ENCODE results near the gene DAD1. TPM values are rescaled to one million over a fixed set of nuclear protein-coding genes. Genes with fewer than 3 reads are reported as not detected.

The DAD1 gene
- total RNA-seq, 2 donors from 2014 or later: 176 to 193 TPM

DNA sequence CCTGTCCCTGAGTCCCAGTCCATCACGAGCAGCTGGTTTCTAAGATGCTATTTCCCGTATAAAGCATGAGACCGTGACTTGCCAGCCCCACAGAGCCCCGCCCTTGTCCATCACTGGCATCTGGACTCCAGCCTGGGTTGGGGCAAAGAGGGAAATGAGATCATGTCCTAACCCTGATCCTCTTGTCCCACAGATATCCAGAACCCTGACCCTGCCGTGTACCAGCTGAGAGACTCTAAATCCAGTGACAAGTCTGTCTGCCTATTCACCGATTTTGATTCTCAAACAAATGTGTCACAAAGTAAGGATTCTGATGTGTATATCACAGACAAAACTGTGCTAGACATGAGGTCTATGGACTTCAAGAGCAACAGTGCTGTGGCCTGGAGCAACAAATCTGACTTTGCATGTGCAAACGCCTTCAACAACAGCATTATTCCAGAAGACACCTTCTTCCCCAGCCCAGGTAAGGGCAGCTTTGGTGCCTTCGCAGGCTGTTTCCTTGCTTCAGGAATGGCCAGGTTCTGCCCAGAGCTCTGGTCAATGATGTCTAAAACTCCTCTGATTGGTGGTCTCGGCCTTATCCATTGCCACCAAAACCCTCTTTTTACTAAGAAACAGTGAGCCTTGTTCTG, 41.6 kb downstream of the DAD1 start:
- Histone ChIP-seq H3K9me3 (ENCODE audit: control insufficient read depth, low read length) (no peaks in the 10 kb centered on the region), H3K4me3 (ENCODE audit: low read length) (no peak overlapping the region), H3K4me1 (ENCODE audit: control insufficient read depth, insufficient read depth, low read length) (peaks cover 20% of the 10 kb centered on the region), H3K9ac (ENCODE audit: extremely low read depth, low read length, poor library complexity, severe bottlenecking) (no peak overlapping the region), H3K27ac (ENCODE audit: low read depth, low read length) (no peak overlapping the region), H3K36me3 (ENCODE audit: control insufficient read depth, insufficient read depth, low read length) (no peaks in the 10 kb centered on the region), H3K27me3 (ENCODE audit: control insufficient read depth, insufficient read depth, low read length, poor library complexity, severe bottlenecking) (no peaks in the 10 kb centered on the region)
- peak overlapping the region; percentile 19 for H3K27ac Mint-ChIP-seq
- no peaks in the 10 kb centered on the region for H3K36me3 Mint-ChIP-seq (ENCODE audit: low read depth)
- 90 to 100% methylated on average over 3 to 9 of the region's 9 CpGs for WGBS, 2 experiments (ENCODE audit: insufficient coverage in 1 of 2, insufficient read length in 1 of 2)
- no peaks in the 10 kb centered on the region for H3K9me3 Mint-ChIP-seq
- peaks cover 39% of the 10 kb centered on the region for H3K4me1 Mint-ChIP-seq
- no peak for DNase-seq
- H3K4me3 Mint-ChIP-seq: no peak overlapping the region
- TF ChIP-seq CTCF (conservative IDR thresholded peaks at IDR 0.05): no peak
- H3K27me3 Mint-ChIP-seq (ENCODE audit: insufficient read depth): no peaks in the 10 kb centered on the region

GRCh38 chr14:22546722-22547071, 42.3 kb downstream of the DAD1 start:
- DNase-seq: no peak
- H3K4me3 ChIP-seq (ENCODE audit: low read length): no peak overlapping the region
- no peaks in the 10 kb centered on the region for H3K9me3 ChIP-seq (ENCODE audit: control insufficient read depth, low read length)
- WGBS, 2 experiments (ENCODE audit: insufficient coverage in 1 of 2, insufficient read length in 1 of 2): 79% methylated on average over 3 of the region's 3 CpGs; no CpG with 5 or more reads in 1 of the 2 experiments
- no peak overlapping the region for H3K9ac ChIP-seq (ENCODE audit: extremely low read depth, low read length, poor library complexity, severe bottlenecking)
- H3K27me3 Mint-ChIP-seq (ENCODE audit: insufficient read depth): no peaks in the 10 kb centered on the region
- peaks cover 20% of the 10 kb centered on the region for H3K4me1 ChIP-seq (ENCODE audit: control insufficient read depth, insufficient read depth, low read length)
- H3K4me1 Mint-ChIP-seq: peaks cover 39% of the 10 kb centered on the region
- H3K4me3 Mint-ChIP-seq: no peak overlapping the region
- H3K36me3 ChIP-seq (ENCODE audit: control insufficient read depth, insufficient read depth, low read length): no peaks in the 10 kb centered on the region
- no peaks in the 10 kb centered on the region for H3K27me3 ChIP-seq (ENCODE audit: control insufficient read depth, insufficient read depth, low read length, poor library complexity, severe bottlenecking)
- H3K36me3 Mint-ChIP-seq (ENCODE audit: low read depth): no peaks in the 10 kb centered on the region
- no peaks in the 10 kb centered on the region for H3K9me3 Mint-ChIP-seq
- no peak overlapping the region for H3K27ac ChIP-seq (ENCODE audit: low read depth, low read length)
- TF ChIP-seq CTCF (conservative IDR thresholded peaks at IDR 0.05): no peak
- H3K27ac Mint-ChIP-seq: no peak overlapping the region

GRCh38 chr14:22545842-22546721, 42.9 kb downstream of the DAD1 start:
- H3K4me1 ChIP-seq (ENCODE audit: control insufficient read depth, insufficient read depth, low read length): peaks cover 20% of the 10 kb centered on the region
- no peaks in the 10 kb centered on the region for H3K36me3 ChIP-seq (ENCODE audit: control insufficient read depth, insufficient read depth, low read length)
- H3K27ac ChIP-seq (ENCODE audit: low read depth, low read length): no peak overlapping the region
- Mint-ChIP-seq H3K9me3 (no peaks in the 10 kb centered on the region), H3K27me3 (ENCODE audit: insufficient read depth) (no peaks in the 10 kb centered on the region), H3K4me1 (peaks cover 39% of the 10 kb centered on the region), H3K27ac (peak overlapping the region; percentile 79), H3K36me3 (ENCODE audit: low read depth) (no peaks in the 10 kb centered on the region), H3K4me3 (no peak overlapping the region)
- TF ChIP-seq CTCF (conservative IDR thresholded peaks at IDR 0.05): peak; percentile 18
- H3K9ac ChIP-seq (ENCODE audit: extremely low read depth, low read length, poor library complexity, severe bottlenecking): no peak overlapping the region
- no peaks in the 10 kb centered on the region for H3K27me3 ChIP-seq (ENCODE audit: control insufficient read depth, insufficient read depth, low read length, poor library complexity, severe bottlenecking)
- WGBS, 2 experiments (ENCODE audit: insufficient coverage in 1 of 2, insufficient read length in 1 of 2): 43 to 44% methylated on average over 5 to 9 of the region's 9 CpGs
- H3K9me3 ChIP-seq (ENCODE audit: control insufficient read depth, low read length): no peaks in the 10 kb centered on the region
- peak; percentile 63 for DNase-seq
- no peak overlapping the region for H3K4me3 ChIP-seq (ENCODE audit: low read length)

All from endodermal cell (in vitro differentiated cells).